ENCODE results near the gene ARHGAP45. TPM values are rescaled to one million over a fixed set of nuclear protein-coding genes. Genes with fewer than 3 reads are reported as not detected.

ARHGAP45 gene
- total and polyA plus RNA-seq, 9 of the 15 experiments (the other 6 are each of a cell fraction or from before 2014, with no cell fraction given): 0.08 to 22.1 (median 4.2) TPM

DNA sequence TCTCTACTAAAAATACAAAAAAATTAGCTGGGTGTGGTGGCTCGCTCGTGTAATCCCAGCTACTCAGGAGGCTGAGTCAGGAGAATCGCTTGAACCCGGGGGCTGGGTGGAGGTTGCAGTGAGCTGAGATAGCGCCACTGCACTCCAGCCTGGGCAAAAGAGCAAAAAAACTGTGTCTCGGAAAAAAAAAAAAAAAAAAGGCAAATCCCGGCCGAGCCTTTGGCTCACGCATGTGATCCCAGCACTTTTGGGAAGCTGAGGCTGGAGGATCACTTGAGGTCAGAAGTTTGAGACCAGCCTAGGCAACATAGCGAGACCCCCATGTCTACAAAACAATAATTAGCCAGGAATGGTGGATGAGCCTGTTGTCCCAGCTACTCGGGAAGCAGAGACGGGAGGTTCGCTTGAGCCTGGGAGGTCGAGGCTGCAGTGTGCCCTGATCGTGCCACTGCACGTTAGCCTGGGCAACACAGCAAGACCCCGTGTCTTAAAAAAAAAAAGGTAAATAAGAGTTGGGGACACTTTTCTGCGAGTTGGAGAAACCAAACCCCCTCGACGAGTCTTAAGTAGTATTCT is 36.3 kb downstream of the ARHGAP45 start:
- CTCF ChIA-PET (ENCODE audit: low intra/inter-chr PET ratio): no interaction called here
- H3K9me1 ChIP-seq (ENCODE audit: control insufficient read depth, insufficient read depth, low read length): no peaks in the 10 kb centered on the region
- 21% methylated on average over 13 of the region's 20 CpGs for WGBS (ENCODE audit: insufficient coverage, low coverage, missing lambda C conversion rate)
- H2AFZ ChIP-seq (ENCODE audit: low read depth, low read length): peak overlapping the region; percentile 74
- in situ Hi-C loops (cut with MboI): no loop called here
- H3K9me3 ChIP-seq (replicated peaks; ENCODE audit: control insufficient read depth, insufficient read depth, low read depth, low read length): peaks cover 7% of the 10 kb centered on the region
- TSS peak; percentile 85 for BruUV-seq (replicated peaks)
- FAIRE-seq (no peak), ATAC-seq (no peak), DNase-seq (ENCODE audit: extremely low read depth in 1 of 4, low spot score in 3 of 4) (no peak)
- H3K4me1 ChIP-seq (replicated peaks in 1 of 2; ENCODE audit: control insufficient read depth in 2 of 2, insufficient read depth in 2 of 2, low read length in 2 of 2): peaks cover 33 to 72% of the 10 kb centered on the region in 2 experiments
- H4K20me1 ChIP-seq (replicated peaks; ENCODE audit: control insufficient read depth, insufficient read depth, low read length): no peaks in the 10 kb centered on the region; the same call in 1 of the 2 replicates
- H3K9ac ChIP-seq (ENCODE audit: insufficient read depth in 1 of 2, low read depth in 2 of 2, low read length in 2 of 2): peak overlapping the region; percentile 44 to 57; a peak in 3 of 4 replicates
- H3K4me2 ChIP-seq (ENCODE audit: insufficient read depth, low read length): peak overlapping the region; percentile 82
- H3K27me3 ChIP-seq (ENCODE audit: control insufficient read depth in 2 of 2, insufficient read depth in 2 of 2, low read length in 2 of 2): no peaks in the 10 kb centered on the region
- POLR2A ChIA-PET: interaction anchor here (0.6 to 1.6 kb wide), 7 partner anchors 9 to 111 kb away, joined by 3 to 14 read pairs (median 6); no protein-coding TSS in a partner anchor
- peak overlapping the region; percentile 71 for H3K27ac ChIP-seq (ENCODE audit: extremely low read depth, low read depth, low read length)
- peak overlapping the region; percentile 24; the same call in 1 of the 2 replicates for H3K4me3 ChIP-seq
- peaks cover 25% of the 10 kb centered on the region for H3K79me2 ChIP-seq (ENCODE audit: control insufficient read depth, insufficient read depth, low read length)
- H3K36me3 ChIP-seq (ENCODE audit: control insufficient read depth, insufficient read depth, low read length): peaks cover 31% of the 10 kb centered on the region; the same call in 2 of the 3 replicates
- intact Hi-C loops (cut with micrococcal nuclease): loop anchor here (2.0 to 5.0 kb wide), 2 partner anchors 61 to 82 kb away; partner anchors contain the start of genes ABCA7, RNU6-2 and TMEM259
- TF ChIP-seq FOXK2 (conservative IDR thresholded peaks at IDR 0.05 in 1 of 2, IDR thresholded peaks at IDR 0.05 in 1 of 2; ENCODE audit: low read depth in 2 of 2) (no peak), BRD4 (IDR thresholded peaks at IDR 0.05) (no peak), NFE2 (IDR thresholded peaks at IDR 0.05; ENCODE audit: low read depth) (no peak), PPARD (CRISPR knock-in tag; IDR thresholded peaks at IDR 0.05) (no peak), ZNF830 (CRISPR knock-in tag; IDR thresholded peaks at IDR 0.05) (no peak), STAG1 (CRISPR knock-in tag; IDR thresholded peaks at IDR 0.05; ENCODE audit: borderline replicate concordance) (no peak), TOE1 (IDR thresholded peaks at IDR 0.05; ENCODE audit: borderline replicate concordance) (no peak), TOE1 (CRISPR knock-in tag; IDR thresholded peaks at IDR 0.05; ENCODE audit: borderline replicate concordance, low read depth) (no peak), ZNF174 (CRISPR knock-in tag; IDR thresholded peaks at IDR 0.05) (no peak), SNRNP70 (optimal IDR thresholded peaks at IDR 0.05; ENCODE audit: low read depth, low read length) (no peak)
- TF ChIP-seq, protein P1, sequence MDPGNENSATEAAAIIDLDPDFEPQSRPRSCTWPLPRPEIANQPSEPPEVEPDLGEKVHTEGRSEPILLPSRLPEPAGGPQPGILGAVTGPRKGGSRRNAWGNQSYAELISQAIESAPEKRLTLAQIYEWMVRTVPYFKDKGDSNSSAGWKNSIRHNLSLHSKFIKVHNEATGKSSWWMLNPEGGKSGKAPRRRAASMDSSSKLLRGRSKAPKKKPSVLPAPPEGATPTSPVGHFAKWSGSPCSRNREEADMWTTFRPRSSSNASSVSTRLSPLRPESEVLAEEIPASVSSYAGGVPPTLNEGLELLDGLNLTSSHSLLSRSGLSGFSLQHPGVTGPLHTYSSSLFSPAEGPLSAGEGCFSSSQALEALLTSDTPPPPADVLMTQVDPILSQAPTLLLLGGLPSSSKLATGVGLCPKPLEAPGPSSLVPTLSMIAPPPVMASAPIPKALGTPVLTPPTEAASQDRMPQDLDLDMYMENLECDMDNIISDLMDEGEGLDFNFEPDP (CRISPR knock-in tag; IDR thresholded peaks at IDR 0.05): no peak
- TF ChIP-seq, protein P2, sequence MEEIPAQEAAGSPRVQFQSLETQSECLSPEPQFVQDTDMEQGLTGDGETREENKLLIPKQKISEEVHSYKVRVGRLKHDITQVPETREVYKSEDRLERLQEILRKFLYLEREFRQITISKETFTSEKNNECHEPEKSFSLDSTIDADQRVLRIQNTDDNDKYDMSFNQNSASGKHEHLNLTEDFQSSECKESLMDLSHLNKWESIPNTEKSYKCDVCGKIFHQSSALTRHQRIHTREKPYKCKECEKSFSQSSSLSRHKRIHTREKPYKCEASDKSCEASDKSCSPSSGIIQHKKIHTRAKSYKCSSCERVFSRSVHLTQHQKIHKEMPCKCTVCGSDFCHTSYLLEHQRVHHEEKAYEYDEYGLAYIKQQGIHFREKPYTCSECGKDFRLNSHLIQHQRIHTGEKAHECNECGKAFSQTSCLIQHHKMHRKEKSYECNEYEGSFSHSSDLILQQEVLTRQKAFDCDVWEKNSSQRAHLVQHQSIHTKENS (CRISPR knock-in tag; IDR thresholded peaks at IDR 0.05): no peak
- TF ChIP-seq, protein P3, sequence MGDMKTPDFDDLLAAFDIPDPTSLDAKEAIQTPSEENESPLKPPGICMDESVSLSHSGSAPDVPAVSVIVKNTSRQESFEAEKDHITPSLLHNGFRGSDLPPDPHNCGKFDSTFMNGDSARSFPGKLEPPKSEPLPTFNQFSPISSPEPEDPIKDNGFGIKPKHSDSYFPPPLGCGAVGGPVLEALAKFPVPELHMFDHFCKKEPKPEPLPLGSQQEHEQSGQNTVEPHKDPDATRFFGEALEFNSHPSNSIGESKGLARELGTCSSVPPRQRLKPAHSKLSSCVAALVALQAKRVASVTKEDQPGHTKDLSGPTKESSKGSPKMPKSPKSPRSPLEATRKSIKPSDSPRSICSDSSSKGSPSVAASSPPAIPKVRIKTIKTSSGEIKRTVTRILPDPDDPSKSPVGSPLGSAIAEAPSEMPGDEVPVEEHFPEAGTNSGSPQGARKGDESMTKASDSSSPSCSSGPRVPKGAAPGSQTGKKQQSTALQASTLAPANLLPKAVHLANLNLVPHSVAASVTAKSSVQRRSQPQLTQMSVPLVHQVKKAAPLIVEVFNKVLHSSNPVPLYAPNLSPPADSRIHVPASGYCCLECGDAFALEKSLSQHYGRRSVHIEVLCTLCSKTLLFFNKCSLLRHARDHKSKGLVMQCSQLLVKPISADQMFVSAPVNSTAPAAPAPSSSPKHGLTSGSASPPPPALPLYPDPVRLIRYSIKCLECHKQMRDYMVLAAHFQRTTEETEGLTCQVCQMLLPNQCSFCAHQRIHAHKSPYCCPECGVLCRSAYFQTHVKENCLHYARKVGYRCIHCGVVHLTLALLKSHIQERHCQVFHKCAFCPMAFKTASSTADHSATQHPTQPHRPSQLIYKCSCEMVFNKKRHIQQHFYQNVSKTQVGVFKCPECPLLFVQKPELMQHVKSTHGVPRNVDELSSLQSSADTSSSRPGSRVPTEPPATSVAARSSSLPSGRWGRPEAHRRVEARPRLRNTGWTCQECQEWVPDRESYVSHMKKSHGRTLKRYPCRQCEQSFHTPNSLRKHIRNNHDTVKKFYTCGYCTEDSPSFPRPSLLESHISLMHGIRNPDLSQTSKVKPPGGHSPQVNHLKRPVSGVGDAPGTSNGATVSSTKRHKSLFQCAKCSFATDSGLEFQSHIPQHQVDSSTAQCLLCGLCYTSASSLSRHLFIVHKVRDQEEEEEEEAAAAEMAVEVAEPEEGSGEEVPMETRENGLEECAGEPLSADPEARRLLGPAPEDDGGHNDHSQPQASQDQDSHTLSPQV (IDR thresholded peaks at IDR 0.05): peak; percentile 30
